GM13976 (cell line): Measurements from ENCODE around the gene FAM98B.

ENCODE experiments used
- DNase-seq: peaks from one replicate; pipeline ENCODE4 v3.0.0; 2012; ENCODE audit warnings: low spot score
- CTCF ChIP-seq: IDR thresholded peaks from 2 replicates; pipeline ENCODE4 v1.5.1; 2012; ENCODE audit warnings: borderline replicate concordance, mild to moderate bottlenecking; ENCODE audit not compliant: insufficient read depth; ENCODE audit errors: extremely low read depth, missing control alignments, control extremely low read depth
- in situ Hi-C: fragments of 300-500 bp; cut with MboI; formaldehyde crosslinking; loops from one replicate; pipeline ENCODE4 v1.12.0; 2022; ENCODE audit warnings: low sequenced_read_pairs, mixed read lengths, inconsistent platforms; ENCODE audit not compliant: unreplicated experiment

FAM98B gene

GRCh38 chr15:38471974-38472373 lies 18.0 kb downstream of the FAM98B start:
- DNase-seq, result no peak
- in situ Hi-C loops, result no loop called here
- TF ChIP-seq CTCF, result no peak

DNA sequence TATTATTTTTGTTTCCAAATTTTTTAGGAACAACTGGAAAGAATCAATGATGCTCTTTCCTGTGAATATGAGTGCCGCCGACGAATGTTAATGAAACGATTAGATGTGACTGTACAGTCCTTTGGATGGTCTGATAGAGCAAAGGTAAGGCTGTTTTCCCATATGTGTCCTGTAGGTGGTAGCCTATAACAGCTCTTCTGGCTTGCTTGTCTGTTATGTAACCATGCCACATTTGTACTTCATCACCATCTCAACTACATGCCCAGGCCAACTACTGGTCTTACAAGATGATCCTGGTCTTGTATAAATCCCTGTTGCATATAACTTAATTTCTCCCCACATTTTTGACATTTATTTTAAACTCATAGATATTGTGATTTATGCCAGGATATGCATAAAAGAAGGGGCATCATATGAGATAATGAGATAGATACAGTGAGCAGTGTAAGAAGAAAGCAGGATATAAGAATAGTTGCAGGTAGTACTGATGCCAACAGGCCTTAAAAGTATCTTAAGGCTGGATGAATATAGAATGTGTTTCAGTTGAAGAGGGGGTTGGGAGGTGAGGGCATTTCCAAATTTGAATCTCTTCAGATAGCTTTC lies 20.3 kb downstream of the FAM98B start:
- DNase-seq, result peak; percentile 43
- in situ Hi-C loops, result no loop called here
- peak; percentile 62 for TF ChIP-seq CTCF

- in situ Hi-C loops, result no loop called here
These were observed 21.4 kb downstream of the FAM98B start for GRCh38 chr15:38475361-38475760.

GRCh38 chr15:38476120-38476519 lies 22.2 kb downstream of the FAM98B start:
- TF ChIP-seq CTCF, result no peak
- in situ Hi-C loops, result no loop called here
- no peak for DNase-seq

More at GRCh38 chr15:38475361-38475760, 21.4 kb downstream of the FAM98B start:
- no peak for TF ChIP-seq CTCF
- DNase-seq, result no peak

DNA sequence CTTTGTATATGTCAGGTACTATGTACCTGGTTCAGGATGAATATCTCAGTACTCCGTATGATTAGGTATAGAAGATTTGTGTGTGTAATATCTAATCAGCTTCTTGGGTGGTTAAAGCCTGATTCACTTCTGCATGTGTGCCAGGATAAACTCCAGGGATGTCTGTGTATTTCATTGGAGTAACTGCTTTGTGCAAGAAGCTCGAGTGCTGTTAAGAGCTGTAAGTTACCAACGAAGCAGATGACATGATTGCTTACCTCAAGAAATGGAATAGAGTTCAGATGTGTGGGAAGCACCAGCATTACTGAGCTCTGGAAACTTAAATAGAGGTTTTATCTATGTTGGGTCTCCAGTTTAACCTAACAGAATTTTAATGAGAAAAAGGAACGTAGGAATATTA lies 23.7 kb downstream of the FAM98B start:
- in situ Hi-C loops, result no loop called here
- DNase-seq, result no peak
- TF ChIP-seq CTCF, result no peak

DNA sequence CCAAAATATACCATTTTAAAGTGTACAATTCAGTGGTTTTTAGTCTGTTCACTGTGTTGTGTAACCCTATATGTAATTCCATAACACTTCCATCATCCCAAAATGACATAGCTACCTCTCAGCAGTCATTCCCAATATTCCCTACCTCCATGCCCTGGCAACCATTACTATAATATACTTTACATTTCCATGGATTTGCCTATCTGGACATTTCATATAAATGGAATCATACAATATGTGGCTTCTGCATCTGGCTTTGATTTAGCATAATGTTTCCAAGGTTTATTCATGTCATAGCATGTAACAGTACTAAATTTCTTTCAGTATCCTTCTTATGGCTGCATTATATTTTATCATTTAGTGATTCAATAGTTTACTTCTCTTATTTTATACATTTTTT lies 25.3 kb downstream of the FAM98B start:
- no peak for DNase-seq
- in situ Hi-C loops, result no loop called here
- TF ChIP-seq CTCF, result no peak
